GM19372 (cell line): ENCODE data around the gene AADAT.
"Not testable (repeated sequence)": the region's sequence is repeated elsewhere in the genome, so short reads cannot be mapped to it uniquely, and the experiment has no call there.

ENCODE experiments used
- ATAC-seq: cut with Tn5 transposase; IDR thresholded peaks from one replicate; pipeline ENCODE4 v1.9.1; 2021; ENCODE audit warnings: mild to moderate bottlenecking, low read depth, moderate library complexity; ENCODE audit not compliant: unreplicated experiment

AADAT gene

GRCh38 chr4:170091069-170091696 lies 1.4 kb upstream of the AADAT start:
- no peak for ATAC-seq

- no peak for ATAC-seq
Measured at GRCh38 chr4:170090352-170091052, 746 bp upstream of the AADAT start.

- ATAC-seq: peak; percentile 12
Measured at GRCh38 chr4:170089274-170089667, 485 bp downstream of the AADAT start.

GRCh38 chr4:170088716-170089115 lies 1.0 kb downstream of the AADAT start:
- no peak for ATAC-seq

- no peak for ATAC-seq
Measured at GRCh38 chr4:170087163-170087700, 2.5 kb downstream of the AADAT start.

GRCh38 chr4:170083541-170083940 lies 6.2 kb downstream of the AADAT start:
- ATAC-seq: no peak

- ATAC-seq: no peak
Measured at GRCh38 chr4:170080496-170080895, 9.3 kb downstream of the AADAT start.

- ATAC-seq: no peak
Measured at GRCh38 chr4:170079981-170080380, 9.8 kb downstream of the AADAT start.

- no peak for ATAC-seq
Measured at GRCh38 chr4:170071196-170071595, 18.6 kb downstream of the AADAT start.

- ATAC-seq: no peak
Measured at GRCh38 chr4:170068438-170069128, 21.2 kb downstream of the AADAT start.

GRCh38 chr4:170059421-170059820 lies 30.3 kb downstream of the AADAT start:
- ATAC-seq: no peak

GRCh38 chr4:170058826-170059225 lies 30.9 kb downstream of the AADAT start:
- ATAC-seq: no peak

GRCh38 chr4:170057866-170058265 lies 31.9 kb downstream of the AADAT start:
- no peak for ATAC-seq

GRCh38 chr4:170052919-170053318 lies 36.8 kb downstream of the AADAT start:
- no peak for ATAC-seq

- ATAC-seq: no peak
Measured at GRCh38 chr4:170051402-170051801, 38.4 kb downstream of the AADAT start.

GRCh38 chr4:170049766-170050165 lies 40.0 kb downstream of the AADAT start:
- ATAC-seq: no peak

GRCh38 chr4:170047771-170048354 lies 41.9 kb downstream of the AADAT start:
- no peak for ATAC-seq

- ATAC-seq: not testable (repeated sequence)
Measured at GRCh38 chr4:170046156-170046555, 43.6 kb downstream of the AADAT start.

- no peak for ATAC-seq
Measured at GRCh38 chr4:170040031-170040680, 49.6 kb downstream of the AADAT start.

- ATAC-seq: no peak
Measured at GRCh38 chr4:170038769-170039168, 51.0 kb downstream of the AADAT start.

- no peak for ATAC-seq
Measured at GRCh38 chr4:170038232-170038631, 51.5 kb downstream of the AADAT start.
